ENCODE results near the gene OSGIN1. TPM values are rescaled to one million over a fixed set of nuclear protein-coding genes. Genes with fewer than 3 reads are reported as not detected.
A peak's percentile ranks its signal among the peaks of the same experiment; 100 is the strongest.

The OSGIN1 gene
- total and polyA plus RNA-seq, 2 of the 8 experiments (the other 6 are each of a cell fraction or from before 2014, with no cell fraction given), result 0.58 to 0.76 TPM

DNA sequence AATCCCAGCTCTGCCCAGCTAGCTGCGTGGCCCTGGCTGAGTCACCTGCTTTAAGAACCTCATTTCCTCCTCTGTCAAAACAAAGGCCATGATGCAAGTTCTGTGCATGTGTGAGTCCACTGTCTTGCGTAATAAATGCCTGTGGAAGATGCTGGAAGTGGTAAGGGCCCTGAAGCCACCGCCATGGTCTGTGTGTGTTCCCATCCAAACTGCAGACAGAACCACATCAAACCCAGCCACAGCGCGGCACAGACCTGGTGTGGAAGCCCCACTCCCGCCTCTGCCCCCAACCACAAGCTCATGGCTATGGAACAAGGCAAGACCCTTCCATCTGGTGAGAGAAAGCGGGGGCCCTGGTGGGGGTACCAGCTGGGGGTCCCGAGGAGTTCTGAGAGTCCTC is 41.0 kb downstream of the OSGIN1 start:
- H3K9ac ChIP-seq (replicated peaks in 1 of 4; ENCODE audit: extremely low read depth in 1 of 4, low read depth in 3 of 4, low read length in 3 of 4), result no peak overlapping the region
- POLR2A ChIA-PET (ENCODE audit: partially characterized antibody), result interaction anchor here (0.6 to 1.6 kb wide), 5 partner anchors 10 to 65 kb away, joined by 3 to 4 read pairs (median 3); no protein-coding TSS in a partner anchor

More for the DNA sequence above, 41.0 kb downstream of the OSGIN1 start:
- H2AFZ ChIP-seq (ENCODE audit: low read length), result no peak overlapping the region
- no peak overlapping the region; the same call in 1 of the 2 replicates for H4K8ac ChIP-seq (ENCODE audit: extremely low read depth, insufficient read depth, low read length)
- H3K23ac ChIP-seq (ENCODE audit: insufficient read length), result no peak overlapping the region
- H3K56ac ChIP-seq (replicated peaks; ENCODE audit: insufficient read length, low read depth, low read length), result no peak overlapping the region
- no peaks in the 10 kb centered on the region for H3K23me2 ChIP-seq (ENCODE audit: low read depth, low read length)
- no peaks in the 10 kb centered on the region for H3K27me3 ChIP-seq (replicated peaks in 1 of 4; ENCODE audit: control insufficient read depth in 3 of 4, extremely low read depth in 1 of 4, insufficient read depth in 3 of 4, low read length in 3 of 4)
- WGBS, 2 experiments (ENCODE audit: extremely low coverage in 1 of 2, insufficient coverage in 1 of 2, insufficient read length in 1 of 2, insufficient replicate concordance in 2 of 2, low coverage in 1 of 2, low lambda C conversion rate in 2 of 2, missing lambda C conversion rate in 1 of 2), result 94% methylated on average over 7 of the region's 8 CpGs; no CpG with 5 or more reads in 1 of the 2 experiments
- H2BK5ac ChIP-seq (ENCODE audit: low read depth, low read length), result no peak overlapping the region
- no peak for FAIRE-seq
- no peak overlapping the region for H3K14ac ChIP-seq (ENCODE audit: insufficient read length)
- H2AK5ac ChIP-seq (ENCODE audit: low read depth, low read length), result no peak overlapping the region
- no peak overlapping the region for H3K4ac ChIP-seq (replicated peaks; ENCODE audit: insufficient read length, low read depth, low read length)
- no peak overlapping the region for H3K4me3 ChIP-seq (ENCODE audit: extremely low read depth in 1 of 4, insufficient read depth in 2 of 4, low read depth in 3 of 4, low read length in 4 of 4)
- H3K18ac ChIP-seq (ENCODE audit: extremely low read depth, low read length), result no peak overlapping the region
- no peak for TF ChIP-seq JUND (IDR thresholded peaks at IDR 0.05; ENCODE audit: low read length)
- TF ChIP-seq CEBPB (IDR thresholded peaks at IDR 0.05; ENCODE audit: low read depth, low read length), result peak; percentile 34; the same call in 1 of the 2 replicates
- no peak overlapping the region for H2BK15ac ChIP-seq (ENCODE audit: low read length)
- H3K9me3 ChIP-seq (ENCODE audit: insufficient read depth in 2 of 2, low read depth in 1 of 2, low read length in 1 of 2), result no peaks in the 10 kb centered on the region; a peak in 1 of 4 replicates
- no peak overlapping the region for H2BK120ac ChIP-seq (replicated peaks; ENCODE audit: low read depth, low read length)
- CTCF ChIA-PET (ENCODE audit: partially characterized antibody), result interaction anchor here (0.6 to 6.0 kb wide), 14 partner anchors 12 to 517 kb away, joined by 3 to 42 read pairs (median 4); partner anchors contain the start of gene SLC38A8
- H4K91ac ChIP-seq (replicated peaks; ENCODE audit: insufficient read length, low read length), result no peak overlapping the region
- no peak overlapping the region for H2BK20ac ChIP-seq (ENCODE audit: low read length)
- peaks cover 2 to 12% (median 7%) of the 10 kb centered on the region in 4 experiments; a peak in 5 of 7 replicates for H3K4me1 ChIP-seq (replicated peaks in 1 of 4; ENCODE audit: control insufficient read depth in 3 of 4, insufficient read depth in 4 of 4, low read length in 3 of 4)
- no peak overlapping the region for H2BK12ac ChIP-seq (ENCODE audit: low read depth, low read length)
- H4K20me1 ChIP-seq (replicated peaks in 1 of 2; ENCODE audit: control insufficient read depth in 1 of 2, insufficient read depth in 2 of 2, low read length in 2 of 2), result peaks cover 0 to 2% of the 10 kb centered on the region in 2 experiments
- H3K79me1 ChIP-seq (ENCODE audit: low read depth, low read length), result no peaks in the 10 kb centered on the region
- H3K79me2 ChIP-seq (ENCODE audit: control insufficient read depth in 1 of 2, insufficient read depth in 2 of 2, low read length in 2 of 2), result no peaks in the 10 kb centered on the region
- DNase-seq (ENCODE audit: low read depth in 1 of 2, low spot score in 2 of 2), result no peak
- H4K5ac ChIP-seq (ENCODE audit: insufficient read length, low read depth, low read length), result no peak overlapping the region
- H3K4me2 ChIP-seq (ENCODE audit: insufficient read depth in 1 of 2, low read depth in 2 of 2, low read length in 2 of 2), result no peak overlapping the region
- no peaks in the 10 kb centered on the region; a peak in 1 of 8 replicates for H3K36me3 ChIP-seq (ENCODE audit: control insufficient read depth in 2 of 4, insufficient read depth in 4 of 4, low read length in 3 of 4)
- no peak overlapping the region for H3K27ac ChIP-seq (ENCODE audit: low read depth, low read length)

Measured in H1 (cell line).